ENCODE results near the gene TXNL4A. TPM values are rescaled to one million over a fixed set of nuclear protein-coding genes. Genes with fewer than 3 reads are reported as not detected.
"Not testable (repeated sequence)": the region's sequence is repeated elsewhere in the genome, so short reads cannot be mapped to it uniquely, and the experiment has no call there.

TXNL4A gene
- total and polyA plus RNA-seq, 12 donors: 63.3 to 144 (median 91.6) TPM

DNA sequence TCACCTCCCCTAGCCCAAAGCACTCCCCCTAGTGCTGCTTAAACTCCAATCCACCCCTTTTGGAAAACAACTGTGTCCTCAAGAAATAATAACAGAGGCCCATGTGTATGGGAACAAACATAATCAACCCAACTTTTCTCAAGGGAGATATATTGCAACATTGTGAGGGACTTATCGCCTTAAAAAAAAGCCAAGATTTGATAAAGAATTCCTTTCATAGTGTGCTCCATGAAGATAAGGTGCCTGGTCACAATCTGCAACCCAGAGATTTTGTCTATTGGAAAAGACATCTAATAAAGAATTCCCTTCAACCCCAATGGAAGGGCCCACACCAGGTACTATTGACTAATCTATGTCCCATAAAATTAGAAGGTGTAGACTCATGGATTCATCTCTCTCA lies 41.3 kb upstream of the TXNL4A start:
- WGBS, 2 donors: 93 to 100% methylated on average over 1 of the region's 1 CpG
- ATAC-seq: no peak

GRCh38 chr18:80027719-80028118 lies 39.4 kb upstream of the TXNL4A start:
- DNase-seq; H3K4me3 ChIP-seq; H3K27me3 ChIP-seq; ATAC-seq; H3K27ac ChIP-seq; H3K4me1 ChIP-seq; H3K36me3 ChIP-seq; intact Hi-C loops (cut with DNase I): not testable (repeated sequence)
- peaks cover 0 to 61% (median 44%) of the 10 kb centered on the region in 11 donors for H3K9me3 ChIP-seq

More for the DNA sequence above, 41.3 kb upstream of the TXNL4A start:
- no peak for DNase-seq
- Histone ChIP-seq H3K4me3 (no peak overlapping the region), H3K27me3 (no peaks in the 10 kb centered on the region), H3K9me3 (peaks cover 0 to 41% (median 24%) of the 10 kb centered on the region in 11 donors), H3K4me1 (peaks cover 0 to 12% (median 0%) of the 10 kb centered on the region in 9 donors), H3K36me3 (peaks cover 0 to 9% (median 0%) of the 10 kb centered on the region in 9 donors), H3K27ac (no peak overlapping the region)
- intact Hi-C loops (cut with DNase I): loop anchor here in 6 of 10 donors (5.0 to 10.0 kb wide), 10 partner anchors 37 to 352 kb away; partner anchors contain the start of genes TXNL4A (in 3 of the 6), CTDP1 (in 2 of the 6), SLC66A2 (in 2 of the 6) and ADNP2 (in 1 of the 6)
- TF ChIP-seq, protein P1, sequence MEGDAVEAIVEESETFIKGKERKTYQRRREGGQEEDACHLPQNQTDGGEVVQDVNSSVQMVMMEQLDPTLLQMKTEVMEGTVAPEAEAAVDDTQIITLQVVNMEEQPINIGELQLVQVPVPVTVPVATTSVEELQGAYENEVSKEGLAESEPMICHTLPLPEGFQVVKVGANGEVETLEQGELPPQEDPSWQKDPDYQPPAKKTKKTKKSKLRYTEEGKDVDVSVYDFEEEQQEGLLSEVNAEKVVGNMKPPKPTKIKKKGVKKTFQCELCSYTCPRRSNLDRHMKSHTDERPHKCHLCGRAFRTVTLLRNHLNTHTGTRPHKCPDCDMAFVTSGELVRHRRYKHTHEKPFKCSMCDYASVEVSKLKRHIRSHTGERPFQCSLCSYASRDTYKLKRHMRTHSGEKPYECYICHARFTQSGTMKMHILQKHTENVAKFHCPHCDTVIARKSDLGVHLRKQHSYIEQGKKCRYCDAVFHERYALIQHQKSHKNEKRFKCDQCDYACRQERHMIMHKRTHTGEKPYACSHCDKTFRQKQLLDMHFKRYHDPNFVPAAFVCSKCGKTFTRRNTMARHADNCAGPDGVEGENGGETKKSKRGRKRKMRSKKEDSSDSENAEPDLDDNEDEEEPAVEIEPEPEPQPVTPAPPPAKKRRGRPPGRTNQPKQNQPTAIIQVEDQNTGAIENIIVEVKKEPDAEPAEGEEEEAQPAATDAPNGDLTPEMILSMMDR (IDR thresholded peaks at IDR 0.05): no peak

DNA sequence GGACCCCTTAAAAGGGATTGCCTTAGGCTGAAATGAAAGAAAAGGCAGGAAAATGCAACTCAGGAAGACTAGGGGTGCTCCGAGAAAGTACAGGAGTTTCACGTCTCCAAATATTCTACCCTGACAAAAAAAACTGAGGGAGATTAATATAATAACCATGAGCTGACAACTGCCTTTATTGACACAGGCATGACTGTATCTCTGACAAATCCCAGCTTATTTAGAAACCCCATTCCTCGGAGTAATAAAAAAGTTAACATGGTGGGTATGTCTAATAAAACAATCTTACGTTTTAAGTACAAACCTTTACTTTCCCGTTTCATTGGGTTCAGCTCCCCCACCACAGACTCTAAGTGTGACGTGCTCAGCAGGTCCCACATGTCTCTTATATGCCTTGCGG lies 38.0 kb upstream of the TXNL4A start:
- 93 to 98% methylated on average over 7 of the region's 7 CpGs for WGBS, 2 donors

DNA sequence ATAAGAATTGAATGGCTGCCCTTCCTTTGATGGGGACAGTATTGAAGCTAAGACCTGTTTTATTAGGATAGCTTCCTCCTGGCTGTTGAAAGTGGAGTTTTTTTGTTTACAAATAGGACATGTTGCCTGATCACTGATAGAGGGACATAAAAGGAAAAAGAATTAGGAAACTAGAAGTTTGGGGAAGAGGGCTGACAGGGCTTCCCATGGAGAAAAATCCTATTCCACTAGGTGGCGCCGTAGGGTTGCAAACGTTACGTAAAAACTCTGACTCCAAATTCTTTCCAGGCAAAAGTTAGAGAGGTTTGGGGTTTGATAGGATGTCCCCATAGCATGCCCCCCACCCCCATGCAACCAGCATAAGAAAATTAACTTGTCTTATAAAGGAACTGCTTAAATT lies 34.8 kb upstream of the TXNL4A start:
- no peak overlapping the region for H3K4me3 ChIP-seq
- H3K36me3 ChIP-seq: peaks cover 0 to 6% (median 0%) of the 10 kb centered on the region in 9 donors
- intact Hi-C loops (cut with DNase I): no loop called here
- no peak for ATAC-seq
- no peak overlapping the region for H3K27ac ChIP-seq
- H3K9me3 ChIP-seq: peaks cover 0 to 97% (median 87%) of the 10 kb centered on the region in 11 donors
- DNase-seq: no peak
- no peaks in the 10 kb centered on the region for H3K27me3 ChIP-seq
- 58 to 68% methylated on average over 4 of the region's 4 CpGs for WGBS, 2 donors
- TF ChIP-seq, protein P1 (IDR thresholded peaks at IDR 0.05): peak in 2 of 9 donors; percentile 18 to 27
- H3K4me1 ChIP-seq: no peaks in the 10 kb centered on the region

More for the DNA sequence above, 38.0 kb upstream of the TXNL4A start:
- TF ChIP-seq, protein P1 (IDR thresholded peaks at IDR 0.05): no peak
- peaks cover 0 to 74% (median 57%) of the 10 kb centered on the region in 11 donors for H3K9me3 ChIP-seq
- no peaks in the 10 kb centered on the region for H3K27me3 ChIP-seq
- intact Hi-C loops (cut with DNase I): no loop called here
- DNase-seq (no peak), ATAC-seq (no peak)
- no peak overlapping the region for H3K4me3 ChIP-seq
- peaks cover 0 to 9% (median 0%) of the 10 kb centered on the region in 9 donors for H3K36me3 ChIP-seq
- no peak overlapping the region for H3K27ac ChIP-seq
- no peaks in the 10 kb centered on the region for H3K4me1 ChIP-seq

- Histone ChIP-seq H3K9me3 (peaks cover 0 to 97% (median 87%) of the 10 kb centered on the region in 11 donors), H3K36me3 (peaks cover 0 to 6% (median 0%) of the 10 kb centered on the region in 9 donors)
Measured at GRCh38 chr18:80022613-80023012, 34.2 kb upstream of the TXNL4A start.

More at GRCh38 chr18:80022613-80023012, 34.2 kb upstream of the TXNL4A start:
- Histone ChIP-seq H3K4me3 (no peak overlapping the region), H3K4me1 (no peaks in the 10 kb centered on the region), H3K27me3 (no peaks in the 10 kb centered on the region), H3K27ac (no peak overlapping the region)
- intact Hi-C loops (cut with DNase I): no loop called here
- TF ChIP-seq, protein P1 (IDR thresholded peaks at IDR 0.05): no peak
- WGBS, 2 donors: 17 to 45% methylated on average over 1 of the region's 1 CpG
- DNase-seq: no peak
- ATAC-seq: no peak

Data from heart right ventricle (tissue), 16 donors.